Fibroblast of mammary gland (primary cell): ENCODE data around the gene PCMT1.
"Not testable (repeated sequence)": the region's sequence is repeated elsewhere in the genome, so short reads cannot be mapped to it uniquely, and the experiment has no call there.

Experiments used
- DNase-seq: peaks from one replicate; pipeline ENCODE4 v3.0.0-alpha.2; 2010; ENCODE audit warnings: low read depth
- H3K4me3 ChIP-seq: 2 replicates; pipeline ENCODE4 v1.5.1; 2011; ENCODE audit warnings: low read depth, mild to moderate bottlenecking, low read length, moderate library complexity; ENCODE audit not compliant: control insufficient read depth
- CTCF ChIP-seq: conservative IDR thresholded peaks from 2 replicates; pipeline ENCODE4 v1.5.1; 2011; ENCODE audit warnings: low read depth, low read length, inconsistent platforms; ENCODE audit not compliant: control insufficient read depth, insufficient read depth

Gene PCMT1

GRCh38 chr6:149845549-149845948 lies 96.0 kb downstream of the PCMT1 start:
- TF ChIP-seq CTCF, result no peak
- H3K4me3 ChIP-seq, result no peak overlapping the region
- DNase-seq, result no peak

GRCh38 chr6:149846321-149846720 lies 96.8 kb downstream of the PCMT1 start:
- peak; percentile 95 for DNase-seq
- no peak for TF ChIP-seq CTCF
- H3K4me3 ChIP-seq, result no peak overlapping the region

DNA sequence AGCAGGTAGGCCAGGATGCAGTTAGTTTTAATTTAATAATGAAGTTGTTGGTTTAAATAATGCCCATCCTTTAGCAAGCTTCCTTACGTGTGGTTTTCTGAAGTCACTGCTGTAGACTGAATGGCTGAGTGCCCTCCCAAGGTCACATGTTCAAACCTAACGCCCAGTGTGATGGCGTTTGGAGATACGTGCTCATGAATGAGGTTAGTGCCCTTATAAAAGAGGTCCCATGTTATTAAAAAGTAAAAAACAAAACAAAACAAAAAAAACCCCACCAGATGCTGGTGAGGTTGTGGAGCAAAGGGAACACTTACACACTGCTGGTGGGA lies 98.4 kb downstream of the PCMT1 start:
- no peak for TF ChIP-seq CTCF
- H3K4me3 ChIP-seq, result no peak overlapping the region
- peak; percentile 69 for DNase-seq

DNA sequence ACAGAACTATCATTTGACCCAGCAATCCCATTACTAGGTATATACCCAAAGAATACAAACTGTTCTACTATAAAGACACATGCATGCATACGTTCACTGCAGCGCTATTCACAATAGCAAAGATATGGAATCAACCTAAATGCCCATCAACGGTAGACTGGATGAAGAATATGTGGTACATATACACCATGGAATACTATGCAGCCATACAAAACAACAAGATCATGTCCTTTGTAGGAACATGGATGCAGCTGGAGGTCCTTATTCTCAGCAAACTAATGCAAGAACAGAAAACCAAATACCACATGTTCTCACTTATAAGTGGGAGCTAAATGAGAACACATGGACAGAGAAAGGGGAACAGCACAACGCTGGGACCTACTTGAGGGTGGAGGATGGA lies 98.8 kb downstream of the PCMT1 start:
- not testable (repeated sequence) for DNase-seq, H3K4me3 ChIP-seq

- no peak overlapping the region for H3K4me3 ChIP-seq
- peak; percentile 87 for DNase-seq
- no peak for TF ChIP-seq CTCF
These were observed 102.0 kb downstream of the PCMT1 start for GRCh38 chr6:149851461-149852110.

DNA sequence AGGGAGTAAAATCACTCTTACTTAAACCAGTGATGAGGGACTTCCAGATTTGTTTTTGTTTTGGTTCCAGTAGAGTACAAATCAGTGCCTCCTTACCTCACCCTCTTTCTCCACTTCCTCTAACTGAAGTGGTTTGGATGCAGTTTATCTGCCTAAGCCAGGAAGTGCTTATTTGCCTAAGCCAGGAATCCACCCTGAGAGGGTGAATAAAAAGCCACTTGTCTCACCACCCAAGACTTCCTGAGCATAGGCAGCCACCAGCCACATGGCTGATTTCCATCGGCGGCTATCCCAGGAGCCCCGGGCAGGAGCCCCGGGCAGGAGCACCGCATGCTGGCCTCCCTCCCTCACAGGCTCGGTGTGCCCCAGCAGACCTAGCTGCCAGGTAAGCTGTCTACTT lies 102.6 kb downstream of the PCMT1 start:
- no peak overlapping the region for H3K4me3 ChIP-seq
- TF ChIP-seq CTCF, result no peak
- DNase-seq, result no peak

GRCh38 chr6:149852881-149853280 lies 103.3 kb downstream of the PCMT1 start:
- no peak for TF ChIP-seq CTCF
- no peak for DNase-seq

DNA sequence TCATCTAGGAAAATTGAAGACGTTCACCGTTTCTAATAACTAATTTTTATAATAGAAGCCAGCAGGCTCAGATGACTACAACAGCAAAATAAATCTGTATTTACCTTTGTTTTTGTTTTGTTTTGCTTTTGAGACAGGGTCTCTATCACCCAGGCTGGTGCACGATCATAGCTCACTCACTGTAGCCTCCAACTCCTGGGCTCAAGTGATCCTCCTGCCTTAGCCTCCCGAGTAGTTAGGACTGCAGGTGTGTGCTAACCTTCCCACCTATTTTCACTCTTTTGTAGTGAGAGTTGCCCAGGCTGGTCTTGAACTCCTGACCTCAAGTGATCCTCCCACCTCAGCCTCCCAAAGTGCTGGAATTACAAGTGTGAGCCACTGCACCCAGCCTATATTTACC lies 104.5 kb downstream of the PCMT1 start:
- DNase-seq, H3K4me3 ChIP-seq: not testable (repeated sequence)

More at GRCh38 chr6:149852881-149853280, 103.3 kb downstream of the PCMT1 start:
- H3K4me3 ChIP-seq, result no peak overlapping the region
